ENCODE measurements around the gene DGKI.

- TF ChIP-seq ELF4 (IDR thresholded peaks at IDR 0.05) = no peak
- no peak for TF ChIP-seq SUZ12 (IDR thresholded peaks at IDR 0.05)
- TF ChIP-seq LEF1 (IDR thresholded peaks at IDR 0.05; ENCODE audit: borderline replicate concordance) = no peak
- no peak for TF ChIP-seq FOXA1 (IDR thresholded peaks at IDR 0.05)
- no peak for TF ChIP-seq L3MBTL2 (conservative IDR thresholded peaks at IDR 0.05)
- no peak for TF ChIP-seq ZNF384 (IDR thresholded peaks at IDR 0.05)
- TF ChIP-seq FOXM1 (IDR thresholded peaks at IDR 0.05; ENCODE audit: borderline replicate concordance) = no peak
- no peak for TF ChIP-seq SP1 (IDR thresholded peaks at IDR 0.05)
- TF ChIP-seq BHLHE40 (IDR thresholded peaks at IDR 0.05; ENCODE audit: borderline replicate concordance) = no peak
- TF ChIP-seq FOXK2 (IDR thresholded peaks at IDR 0.05) = no peak
- no peak for TF ChIP-seq CTBP1 (IDR thresholded peaks at IDR 0.05; ENCODE audit: borderline replicate concordance)
- no peak for TF ChIP-seq NFRKB (IDR thresholded peaks at IDR 0.05)
- TF ChIP-seq ARNT (IDR thresholded peaks at IDR 0.05) = no peak
Observed at GRCh38 chr7:137870078-137870477, 23.3 kb upstream of the DGKI start.
